GM23248 (cell line): ENCODE results near the gene LRP6.

Experiments used
- EZH2 ChIP-seq: fragments of 200-600 bp; sonication (generic); IDR thresholded peaks from 2 replicates; pipeline ENCODE4 v1.6.1; 2018; ENCODE audit warnings: antibody characterized with exemption, mild to moderate bottlenecking; ENCODE audit not compliant: insufficient read depth, poor library complexity, severe bottlenecking
- EZH2phosphoT487 ChIP-seq: fragments of 200-600 bp; sonication (generic); IDR thresholded peaks from 2 replicates; pipeline ENCODE4 v1.6.1; 2018; ENCODE audit warnings: antibody characterized with exemption, moderate library complexity, mild to moderate bottlenecking, low read depth; ENCODE audit not compliant: insufficient read depth

DNA sequence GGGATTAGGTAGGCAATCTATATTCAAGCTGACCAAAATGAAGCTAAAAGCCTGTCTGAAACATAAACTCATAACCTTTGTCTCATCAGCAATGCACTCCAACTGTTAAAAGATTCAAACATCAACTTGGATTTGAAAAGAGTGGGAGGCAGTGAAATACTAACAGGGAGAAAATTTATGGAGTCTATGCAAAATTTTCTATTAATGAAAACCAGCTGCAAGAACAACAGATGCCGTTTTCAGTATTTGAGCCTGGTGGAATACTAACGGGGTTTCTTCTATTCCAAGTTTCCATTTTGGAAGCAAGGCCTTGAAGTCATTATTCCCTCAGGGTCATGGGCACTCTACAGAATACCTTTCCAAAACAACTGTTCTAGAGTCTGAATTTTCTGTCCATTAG lies 88.3 kb downstream of the LRP6 start:
- TF ChIP-seq EZH2 = no peak
- TF ChIP-seq EZH2phosphoT487 = no peak
